NCI-H2171 (cell line): ENCODE measurements around the gene GALM.
"Not testable (repeated sequence)": the region's sequence is repeated elsewhere in the genome, so short reads cannot be mapped to it uniquely, and the experiment has no call there.

Experiments
- DNase-seq: peaks from one replicate; lab custom pipeline; 2025; lab: John Stamatoyannopoulos, UW

GALM gene

DNA sequence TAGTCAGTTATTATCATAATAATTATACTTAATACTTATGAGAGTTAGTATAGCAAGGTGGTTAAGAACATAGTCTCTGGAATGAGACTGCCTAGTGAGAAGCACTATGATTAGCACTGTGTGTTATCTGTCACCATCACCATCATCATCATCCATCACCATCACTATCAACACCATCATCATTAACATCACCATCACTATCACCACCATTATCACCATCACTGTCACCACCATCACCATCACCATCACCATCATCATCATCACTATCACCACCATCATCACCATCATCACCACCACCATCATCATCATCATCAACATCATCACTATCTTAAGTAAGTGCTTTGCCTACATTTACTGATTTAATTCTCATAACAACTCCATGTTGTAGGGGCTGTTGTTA lies 45.6 kb downstream of the GALM start:
- no peak for DNase-seq

GRCh38 chr2:38712413-38712812 lies 46.5 kb downstream of the GALM start:
- DNase-seq: no peak

GRCh38 chr2:38712871-38713270 lies 47.0 kb downstream of the GALM start:
- DNase-seq: no peak

- DNase-seq: no peak
These were observed 47.4 kb downstream of the GALM start for GRCh38 chr2:38713338-38713737.

DNA sequence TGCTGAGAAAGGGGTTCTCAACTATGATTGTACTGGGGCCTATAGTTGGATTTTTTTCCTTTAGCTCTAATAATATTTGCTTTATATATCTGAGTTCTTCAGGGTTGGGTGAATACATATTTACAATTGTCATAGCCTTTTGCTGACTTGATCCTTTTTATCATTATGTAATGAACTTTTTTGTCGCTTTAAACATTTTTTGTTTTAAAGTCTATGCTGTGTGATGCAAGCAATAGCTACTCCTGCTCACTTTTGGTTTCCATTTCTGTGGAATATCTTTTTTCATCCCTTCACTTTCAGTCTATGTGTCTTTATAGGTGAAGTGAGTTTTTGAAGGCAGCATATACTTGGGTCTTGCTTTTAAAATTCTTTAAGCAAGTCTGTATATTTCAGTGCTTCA lies 49.0 kb downstream of the GALM start:
- DNase-seq: not testable (repeated sequence)

- DNase-seq: no peak
These were observed 50.3 kb downstream of the GALM start for GRCh38 chr2:38716185-38716584.

DNA sequence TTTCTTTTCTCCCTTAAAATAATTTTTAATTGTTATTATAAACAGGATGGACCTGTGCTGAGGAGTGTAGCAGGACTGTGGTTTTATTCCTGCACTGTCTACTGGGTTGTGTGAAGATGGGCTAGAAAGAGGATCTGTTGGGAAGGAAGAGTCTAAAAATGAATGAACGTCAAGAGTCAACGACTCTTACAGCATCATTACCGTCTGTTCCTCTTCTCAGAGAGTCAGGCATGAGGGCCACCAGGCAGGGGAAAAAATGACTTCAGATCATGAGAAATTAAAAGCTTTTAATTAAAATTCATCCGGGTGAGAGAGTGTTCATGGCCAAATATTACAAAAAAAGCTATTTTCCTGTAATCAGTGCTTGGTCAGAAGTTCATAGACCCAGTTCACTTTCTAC lies 52.7 kb downstream of the GALM start:
- no peak for DNase-seq

GRCh38 chr2:38719706-38720105 lies 53.8 kb downstream of the GALM start:
- DNase-seq: no peak

DNA sequence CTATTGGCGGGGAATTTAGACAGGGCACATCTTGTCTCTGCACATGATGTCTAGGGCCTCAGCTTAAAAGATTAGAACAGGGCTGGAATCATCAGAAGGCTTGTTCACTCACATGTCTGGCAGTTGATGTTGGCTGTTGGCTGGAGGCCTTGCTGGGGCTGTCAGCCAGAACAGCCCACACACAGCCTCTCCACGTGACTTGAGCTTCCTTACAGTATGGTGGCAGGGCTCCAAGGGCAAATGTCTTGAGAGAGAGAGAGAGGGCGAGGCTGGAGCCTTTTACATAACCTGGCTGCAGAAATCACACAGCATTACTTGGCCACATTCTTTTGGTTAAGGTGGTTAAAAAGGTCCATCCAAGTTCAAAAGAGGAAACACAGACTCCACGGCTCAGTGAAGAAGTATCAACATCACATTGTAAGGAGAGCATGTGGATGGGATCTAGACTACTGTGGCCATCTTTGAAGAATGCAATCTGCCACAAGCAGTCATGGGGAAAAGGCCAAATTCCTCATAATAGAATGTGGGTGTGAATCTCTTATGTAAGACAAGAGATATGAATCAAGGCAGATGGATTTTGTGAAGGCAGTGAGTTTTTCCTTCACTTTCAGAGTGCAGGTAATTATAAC lies 54.8 kb downstream of the GALM start:
- no peak for DNase-seq

- no peak for DNase-seq
These were observed 56.6 kb downstream of the GALM start for GRCh38 chr2:38722271-38723061.

GRCh38 chr2:38723173-38723572 lies 57.3 kb downstream of the GALM start:
- DNase-seq: no peak

- DNase-seq: no peak
These were observed 61.7 kb downstream of the GALM start for GRCh38 chr2:38727661-38728060.

DNA sequence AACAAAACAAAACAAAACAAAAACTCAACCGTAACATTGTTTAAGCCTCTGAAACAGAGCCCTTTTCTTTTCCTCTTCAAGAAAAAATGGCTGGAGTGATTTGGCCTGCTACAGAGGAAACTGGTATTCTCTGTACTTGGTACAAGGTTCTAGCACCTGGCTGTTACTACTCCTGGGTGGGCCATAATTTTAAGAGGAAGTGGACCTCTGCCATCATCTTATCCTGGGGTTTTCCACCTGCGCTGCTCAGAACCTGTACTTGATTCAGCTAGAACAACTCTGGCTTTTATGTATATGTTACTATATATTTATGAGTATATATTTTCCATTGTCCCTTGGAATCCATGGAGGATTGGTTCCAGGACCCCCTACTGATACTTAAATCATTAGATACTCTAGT lies 62.8 kb downstream of the GALM start:
- DNase-seq: no peak

GRCh38 chr2:38731090-38731489 lies 65.2 kb downstream of the GALM start:
- no peak for DNase-seq

DNA sequence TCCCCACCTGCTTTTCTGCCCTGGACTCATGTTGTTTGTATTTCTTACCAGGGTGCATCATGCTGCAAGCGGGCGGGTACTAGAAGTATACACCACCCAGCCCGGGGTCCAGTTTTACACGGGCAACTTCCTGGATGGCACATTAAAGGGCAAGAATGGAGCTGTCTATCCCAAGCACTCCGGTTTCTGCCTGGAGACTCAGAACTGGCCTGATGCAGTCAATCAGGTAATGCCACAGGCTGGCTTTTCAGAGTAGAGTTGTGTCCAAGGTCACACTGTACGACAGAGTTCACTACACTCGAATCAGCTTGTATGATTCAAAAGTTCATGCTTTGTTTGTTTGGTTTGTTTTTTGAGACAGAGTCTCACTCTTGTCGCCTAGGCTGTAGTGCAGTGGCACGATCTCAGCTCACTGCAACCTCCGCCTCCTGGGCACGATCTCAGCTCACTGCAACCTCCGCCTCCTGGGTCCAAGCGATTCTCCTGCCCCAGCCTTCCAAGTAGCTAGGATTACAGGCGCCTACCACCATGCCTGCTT lies 65.8 kb downstream of the GALM start:
- DNase-seq: no peak

GRCh38 chr2:38733300-38733971 lies 67.5 kb downstream of the GALM start:
- DNase-seq: no peak

GRCh38 chr2:38734299-38735058 lies 68.6 kb downstream of the GALM start:
- DNase-seq: no peak

DNA sequence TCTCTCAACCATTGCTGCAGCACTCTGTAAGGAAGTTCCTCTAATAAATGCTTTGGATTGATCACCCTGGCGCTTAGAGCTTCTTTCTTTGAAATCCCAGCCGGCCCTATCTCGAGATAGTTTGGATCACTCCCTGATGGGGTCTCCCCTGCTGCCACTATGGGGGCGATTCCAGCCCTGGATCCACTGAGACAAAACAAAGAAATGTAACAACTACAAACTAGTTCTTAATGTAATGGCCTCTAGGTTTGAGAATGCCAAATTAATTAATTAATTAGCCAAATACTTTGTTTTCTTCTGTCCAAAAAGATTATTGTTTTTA lies 70.0 kb downstream of the GALM start:
- DNase-seq: no peak

- DNase-seq: not testable (repeated sequence)
These were observed 71.2 kb downstream of the GALM start for GRCh38 chr2:38737000-38737698.

- no peak for DNase-seq
These were observed 72.0 kb downstream of the GALM start for GRCh38 chr2:38737925-38738324.

GRCh38 chr2:38739524-38739923 lies 73.6 kb downstream of the GALM start:
- no peak for DNase-seq
